H1 (cell line): ENCODE results near the gene VSIG10L2. TPM values are rescaled to one million over a fixed set of nuclear protein-coding genes. Genes with fewer than 3 reads are reported as not detected.

Source experiments
- CTCF ChIA-PET: fragments of 300-600 bp; sonication (Branson Sonifier 250); formaldehyde crosslinking; loops from one replicate; lab custom pipeline; 2021; ENCODE audit not compliant: partially characterized antibody; lab: Charles Lee
- POLR2A ChIA-PET: fragments of 300-600 bp; sonication (Branson Sonifier 250); formaldehyde crosslinking; loops from one replicate; lab custom pipeline; 2021; ENCODE audit warnings: inconsistent platforms; ENCODE audit not compliant: partially characterized antibody; lab: Charles Lee
- DNase-seq, 2 experiments: peaks; one replicate each; pipeline versions ENCODE4 v3.0.0 to v3.0.0-alpha.2; 2010 to 2022; ENCODE audit warnings: low spot score in 2 of 2, low read depth in 1 of 2, mixed read lengths in 1 of 2
- FAIRE-seq: peaks from 2 replicates; lab custom pipeline; 2011; peaks lifted over from hg19 to GRCh38; lab: Jason Lieb, UNC
- H2AFZ ChIP-seq: 2 replicates; pipeline ENCODE4 v1.8.1; 2012; ENCODE audit warnings: low read length, inconsistent platforms
- H2AK5ac ChIP-seq: 2 replicates; pipeline ENCODE4 v1.6.1; 2013; ENCODE audit warnings: low read depth, low read length
- H2BK120ac ChIP-seq: replicated peaks from 2 replicates; pipeline ENCODE3; 2013; ENCODE audit warnings: low read depth, low read length, inconsistent platforms
- H2BK12ac ChIP-seq: 2 replicates; pipeline ENCODE4 v1.6.1; 2013; ENCODE audit warnings: low read depth, low read length
- H2BK15ac ChIP-seq: 2 replicates; pipeline ENCODE4 v1.6.1; 2013; ENCODE audit warnings: low read length
- H2BK20ac ChIP-seq: 2 replicates; pipeline ENCODE4 v1.6.1; 2013; ENCODE audit warnings: low read length
- H2BK5ac ChIP-seq: 2 replicates; pipeline ENCODE4 v1.6.1; 2013; ENCODE audit warnings: low read depth, low read length
- H3K14ac ChIP-seq: 2 replicates; pipeline ENCODE4 v1.6.1; 2013; ENCODE audit warnings: inconsistent platforms; ENCODE audit not compliant: insufficient read length
- H3K18ac ChIP-seq: 2 replicates; pipeline ENCODE4 v1.6.1; 2013; ENCODE audit warnings: low read length; ENCODE audit errors: extremely low read depth
- H3K23ac ChIP-seq: 2 replicates; pipeline ENCODE4 v1.6.1; 2013; ENCODE audit warnings: inconsistent platforms; ENCODE audit not compliant: insufficient read length
- H3K23me2 ChIP-seq: 2 replicates; pipeline ENCODE4 v1.6.1; 2013; ENCODE audit warnings: low read depth, low read length
- H3K27ac ChIP-seq: 2 replicates; pipeline ENCODE4 v1.6.1; 2011; ENCODE audit warnings: low read depth, low read length, inconsistent platforms
- H3K27me3 ChIP-seq, 4 experiments: replicated peaks in 1 of 4; 1 replicate in 1 of 4; 2 replicates in 3 of 4; pipeline versions ENCODE4 v1.6.1 to v1.8.1; 2011 to 2013; ENCODE audit warnings: low read length in 3 of 4, mild to moderate bottlenecking in 3 of 4, inconsistent platforms in 2 of 4, mixed read lengths in 2 of 4, moderate library complexity in 1 of 4; ENCODE audit not compliant: control insufficient read depth in 3 of 4, insufficient read depth in 3 of 4; ENCODE audit errors: extremely low read depth in 1 of 4
- H3K36me3 ChIP-seq, 4 experiments: 2 replicates each; pipeline versions ENCODE4 v1.6.1 to v1.8.1; 2011 to 2013; ENCODE audit warnings: mild to moderate bottlenecking in 4 of 4, low read length in 3 of 4, moderate library complexity in 2 of 4, control low read depth in 1 of 4, inconsistent platforms in 1 of 4; ENCODE audit not compliant: insufficient read depth in 4 of 4, control insufficient read depth in 2 of 4
- H3K4ac ChIP-seq: replicated peaks from 2 replicates; pipeline ENCODE3; 2013; ENCODE audit warnings: low read length, low read depth, mixed read lengths, inconsistent platforms; ENCODE audit not compliant: insufficient read length
- H3K4me1 ChIP-seq, 4 experiments: replicated peaks in 1 of 4; 1 replicate in 1 of 4; 2 replicates in 3 of 4; pipeline versions ENCODE4 v1.6.1 to v1.8.1; 2011 to 2013; ENCODE audit warnings: low read length in 3 of 4, inconsistent platforms in 2 of 4, mixed read lengths in 1 of 4; ENCODE audit not compliant: insufficient read depth in 4 of 4, control insufficient read depth in 3 of 4
- H3K4me2 ChIP-seq, 2 experiments: 2 replicates each; pipeline versions ENCODE4 v1.6.1 to v1.8.1; 2011 to 2013; ENCODE audit warnings: low read depth in 2 of 2, low read length in 2 of 2, control low read depth in 1 of 2, inconsistent platforms in 1 of 2, mild to moderate bottlenecking in 1 of 2; ENCODE audit not compliant: insufficient read depth in 1 of 2
- H3K4me3 ChIP-seq, 4 experiments: fragments of 200-600, 300-600 bp in 1 of 4; sonication (generic), shearing (Covaris generic), sonication (Bioruptor Twin) in 1 of 4; 2 replicates each; pipeline versions ENCODE4 v1.5.1 to v1.8.1; 2011 to 2016; ENCODE audit warnings: low read length in 4 of 4, low read depth in 3 of 4, control low read depth in 2 of 4, inconsistent platforms in 2 of 4, mild to moderate bottlenecking in 2 of 4, mixed read lengths in 1 of 4, moderate library complexity in 1 of 4; ENCODE audit not compliant: insufficient read depth in 2 of 4; ENCODE audit errors: extremely low read depth in 1 of 4
- H3K56ac ChIP-seq: replicated peaks from 2 replicates; pipeline ENCODE3; 2013; ENCODE audit warnings: low read depth, mild to moderate bottlenecking, mixed read lengths, low read length, inconsistent platforms; ENCODE audit not compliant: insufficient read length
- H3K79me1 ChIP-seq: 2 replicates; pipeline ENCODE4 v1.6.1; 2013; ENCODE audit warnings: low read depth, low read length, control low read depth
- H3K79me2 ChIP-seq, 2 experiments: 2 replicates each; pipeline versions ENCODE4 v1.6.1 to v1.8.1; 2012 to 2013; ENCODE audit warnings: low read length in 2 of 2, mild to moderate bottlenecking in 2 of 2, inconsistent platforms in 1 of 2; ENCODE audit not compliant: insufficient read depth in 2 of 2, control insufficient read depth in 1 of 2
- H3K9ac ChIP-seq, 4 experiments: replicated peaks in 1 of 4; 1 replicate in 1 of 4; 2 replicates in 3 of 4; pipeline versions ENCODE4 v1.6.1 to v1.8.1; 2011 to 2013; ENCODE audit warnings: low read depth in 3 of 4, low read length in 3 of 4, control low read depth in 2 of 4, mild to moderate bottlenecking in 2 of 4, moderate library complexity in 2 of 4, inconsistent platforms in 1 of 4; ENCODE audit errors: extremely low read depth in 1 of 4
- H3K9me3 ChIP-seq, 2 experiments: 2 replicates each; pipeline versions ENCODE4 v1.6.1 to v1.8.1; 2012 to 2013; ENCODE audit warnings: mild to moderate bottlenecking in 2 of 2, moderate library complexity in 2 of 2, control low read depth in 1 of 2, inconsistent platforms in 1 of 2, low read depth in 1 of 2, low read length in 1 of 2, mixed read lengths in 1 of 2; ENCODE audit not compliant: insufficient read depth in 2 of 2
- H4K20me1 ChIP-seq, 2 experiments: replicated peaks in 1 of 2; 2 replicates each; pipeline versions ENCODE3 to v1.8.1; 2011 to 2013; ENCODE audit warnings: inconsistent platforms in 2 of 2, low read length in 2 of 2, mild to moderate bottlenecking in 1 of 2; ENCODE audit not compliant: insufficient read depth in 2 of 2, control insufficient read depth in 1 of 2
- H4K5ac ChIP-seq: 2 replicates; pipeline ENCODE4 v1.6.1; 2013; ENCODE audit warnings: low read length, low read depth, mixed read lengths, inconsistent platforms; ENCODE audit not compliant: insufficient read length
- H4K8ac ChIP-seq: 2 replicates; pipeline ENCODE4 v1.8.0; 2013; ENCODE audit warnings: mild to moderate bottlenecking, moderate library complexity, low read length, inconsistent platforms; ENCODE audit not compliant: insufficient read depth; ENCODE audit errors: extremely low read depth
- H4K91ac ChIP-seq: replicated peaks from 2 replicates; pipeline ENCODE3; 2013; ENCODE audit warnings: low read length, mixed read lengths, inconsistent platforms; ENCODE audit not compliant: insufficient read length
- ATF2 ChIP-seq: IDR thresholded peaks from 2 replicates; pipeline ENCODE4 v1.6.1; 2012; ENCODE audit warnings: low read length, inconsistent platforms
- BACH1 ChIP-seq: IDR thresholded peaks from 2 replicates; pipeline ENCODE4 v1.6.1; 2012; ENCODE audit warnings: low read length, improper control_type of control experiment
- CBX8 ChIP-seq: fragments of 300-800, 300-1000 bp; sonication (generic); IDR thresholded peaks from 2 replicates; pipeline ENCODE4 v1.7.1; 2016; ENCODE audit warnings: low read depth, low read length, borderline replicate concordance
- CHD2 ChIP-seq: IDR thresholded peaks from 2 replicates; pipeline ENCODE4 v1.6.1; 2012; ENCODE audit warnings: low read length, improper control_type of control experiment
- EGR1 ChIP-seq: IDR thresholded peaks from 2 replicates; pipeline ENCODE4 v1.6.1; 2011; ENCODE audit warnings: low read depth, low read length, borderline replicate concordance
- KDM5A ChIP-seq: fragments of 200-600 bp; IDR thresholded peaks from 2 replicates; pipeline ENCODE4 v1.7.1; 2012; ENCODE audit warnings: mild to moderate bottlenecking, low read length, inconsistent platforms, mixed read lengths
- MAFK ChIP-seq: IDR thresholded peaks from 2 replicates; pipeline ENCODE4 v1.6.1; 2012; ENCODE audit warnings: low read depth, mild to moderate bottlenecking, improper control_type of control experiment, low read length
- RFX5 ChIP-seq: IDR thresholded peaks from 2 replicates; pipeline ENCODE4 v1.6.1; 2011; ENCODE audit warnings: low read depth, low read length, improper control_type of control experiment, borderline replicate concordance
- RNF2 ChIP-seq: fragments of 200-900, 300-1000 bp; sonication (generic); IDR thresholded peaks from 2 replicates; pipeline ENCODE4 v1.7.1; 2016; ENCODE audit warnings: borderline replicate concordance, low read depth, mild to moderate bottlenecking, antibody characterized with exemption, low read length; ENCODE audit not compliant: poor library complexity, severe bottlenecking; ENCODE audit errors: missing control alignments
- SP2 ChIP-seq: IDR thresholded peaks from 2 replicates; pipeline ENCODE4 v1.6.1; 2012; ENCODE audit warnings: mild to moderate bottlenecking, low read length, inconsistent platforms
- SUZ12 ChIP-seq: fragments of 200-600 bp; sonication (generic); IDR thresholded peaks from 2 replicates; pipeline ENCODE4 v1.6.1; 2012; ENCODE audit warnings: mild to moderate bottlenecking, inconsistent platforms, low read length, moderate library complexity, mixed read lengths
- TAF7 ChIP-seq: optimal IDR thresholded peaks from 2 replicates; pipeline ENCODE3; 2011; ENCODE audit warnings: low read depth, mild to moderate bottlenecking, inconsistent platforms, low read length, moderate library complexity, borderline replicate concordance
- TEAD4 ChIP-seq: IDR thresholded peaks from 2 replicates; pipeline ENCODE4 v1.6.1; 2012; ENCODE audit warnings: low read depth, low read length, inconsistent platforms, mixed read lengths
- WGBS, 2 experiments: shearing (Covaris generic) in 1 of 2; methylation state at CpG; one replicate each; pipeline versions ENCODE4 v1.1.6 to v1.1.7; 2013 to 2015; ENCODE audit warnings: low lambda C conversion rate in 2 of 2, mixed read lengths in 2 of 2, inconsistent platforms in 1 of 2, low coverage in 1 of 2, missing lambda C conversion rate in 1 of 2; ENCODE audit not compliant: insufficient replicate concordance in 2 of 2, insufficient coverage in 1 of 2, insufficient read length in 1 of 2; ENCODE audit errors: extremely low coverage in 1 of 2, missing lambda C conversion rate in 1 of 2; 5-methylcytosine and 5-hydroxymethylcytosine counted together
- polyA plus RNA-seq, 7 experiments: library from polyadenylated mRNA; depleted of rRNA in 3 of 7; stranded (reverse) in 5 of 7; unstranded in 2 of 7; fragments of >200 nt in 5 of 7; fragments of 200-250 nt in 2 of 7; gene quantifications; 1 replicate in 5 of 7; 2 replicates in 1 of 7; 4 replicates in 1 of 7; pipeline versions ENCODE4 v1.2.1 to v1.2.3, GENCODE V29; 2011 to 2013; ENCODE audit warnings: missing spikeins in 2 of 7, mixed read lengths in 2 of 7
- total RNA-seq: library from RNA; stranded (reverse); fragmentation: NEBNext Ultra II Directional; extraction: Animal tissue kit (Norgen Biotek cat#: 25700); gene quantifications from 2 replicates; pipeline ENCODE4 v1.2.1, GENCODE V29; 2021

Gene VSIG10L2
- total and polyA plus RNA-seq, 2 of the 8 experiments (the other 6 are each of a cell fraction or from before 2014, with no cell fraction given), result not detected

- Histone ChIP-seq H2BK20ac (no peak overlapping the region), H3K23me2 (no peaks in the 10 kb centered on the region), H3K27me3 (no peaks in the 10 kb centered on the region), H2AFZ (no peak overlapping the region), H4K8ac (no peak overlapping the region), H3K4me1 (peaks cover 0 to 6% (median 1%) of the 10 kb centered on the region in 4 experiments; a peak in 3 of 7 replicates), H3K4ac (no peak overlapping the region), H3K23ac (no peak overlapping the region), H4K91ac (no peak overlapping the region), H3K56ac (no peak overlapping the region), H2BK15ac (no peak overlapping the region), H4K5ac (no peak overlapping the region), H2BK120ac (no peak overlapping the region), H3K9me3 (no peaks in the 10 kb centered on the region), H2BK5ac (no peak overlapping the region), H3K79me2 (no peaks in the 10 kb centered on the region), H3K14ac (no peak overlapping the region), H3K4me2 (no peak overlapping the region), H2BK12ac (no peak overlapping the region), H4K20me1 (no peaks in the 10 kb centered on the region), H3K79me1 (no peaks in the 10 kb centered on the region), H3K18ac (no peak overlapping the region), H3K27ac (no peak overlapping the region), H2AK5ac (no peak overlapping the region), H3K4me3 (no peak overlapping the region), H3K9ac (no peak overlapping the region), H3K36me3 (peaks cover 0 to 22% (median 7%) of the 10 kb centered on the region in 4 experiments; a peak in 5 of 8 replicates)
- ChIA-PET CTCF (no interaction called here), POLR2A (no interaction called here)
- FAIRE-seq (no peak), DNase-seq (no peak)
- 95% methylated on average over 5 of the region's 5 CpGs; no CpG with 5 or more reads in 1 of the 2 experiments for WGBS, 2 experiments
- TF ChIP-seq CBX8 (no peak), SP2 (no peak), CHD2 (no peak), TAF7 (no peak), EGR1 (no peak), RNF2 (no peak), RFX5 (no peak), KDM5A (no peak), SUZ12 (no peak), TEAD4 (no peak), BACH1 (no peak), ATF2 (no peak), MAFK (no peak)
Observed at GRCh38 chr11:125994509-125994908, 48.7 kb downstream of the VSIG10L2 start.
